Uterus (tissue), 2 donors: Measurements from ENCODE around the gene MCUR1.

Experiments used
- CTCF ChIP-seq, 4 experiments: fragments of 200-600 bp in 2 of 4; fragments of 450-650 bp in 2 of 4; sonication (generic) in 2 of 4; IDR thresholded peaks; one replicate each; pipeline ENCODE4 v1.5.1; 2016 to 2019; ENCODE audit warnings: antibody characterized with exemption in 4 of 4, mild to moderate bottlenecking in 2 of 4, moderate library complexity in 1 of 4
- POLR2A ChIP-seq, 2 donors: fragments of 450-650 bp; IDR thresholded peaks; one replicate each; pipeline ENCODE4 v1.6.1; 2016; ENCODE audit warnings: antibody characterized with exemption in 2 of 2, mild to moderate bottlenecking in 1 of 2, moderate library complexity in 1 of 2

- TF ChIP-seq CTCF (IDR thresholded peaks at IDR 0.05) = no peak
- TF ChIP-seq POLR2A (IDR thresholded peaks at IDR 0.05) = no peak
Measured at GRCh38 chr6:13832778-13833177, 18.4 kb upstream of the MCUR1 start.
